ENCODE measurements around the gene SOX8.

- no peak for TF ChIP-seq CTCF (IDR thresholded peaks at IDR 0.05; ENCODE audit: low read length)
- TF ChIP-seq EZH2 (IDR thresholded peaks at IDR 0.05; ENCODE audit: borderline replicate concordance, low read length), result no peak
These were observed 18.4 kb upstream of the SOX8 start for GRCh38 chr16:962901-963814.
